Gastrocnemius medialis (tissue), 4 donors: ENCODE measurements around the gene CST5. TPM values are rescaled to one million over a fixed set of nuclear protein-coding genes. Genes with fewer than 3 reads are reported as not detected.

Experiments
- ATAC-seq, 2 donors: fragments of 150-250 bp; one replicate each; pipeline ENCODE4 v1.9.1; 2016
- DNase-seq, 2 donors: peaks; one replicate each; pipeline ENCODE4 v3.0.0-alpha.2; 2019
- H3K27ac ChIP-seq, 4 donors: fragments of 200-600 bp; sonication (generic); 1 replicate in 1 of 4; 2 replicates in 3 of 4; pipeline ENCODE4 v1.5.1; 2016 to 2018; ENCODE audit warnings: mild to moderate bottlenecking in 2 of 4, moderate library complexity in 1 of 4
- H3K27me3 ChIP-seq, 3 donors: fragments of 200-600 bp; sonication (generic) in 2 of 3; 1 replicate in 1 of 3; 2 replicates in 2 of 3; pipeline versions ENCODE4 v1.5.1 to v1.6.0; 2016 to 2019; ENCODE audit warnings: mild to moderate bottlenecking in 1 of 3, moderate library complexity in 1 of 3
- H3K36me3 ChIP-seq, 2 donors: fragments of 200-600 bp; sonication (generic) in 1 of 2; one replicate each; pipeline ENCODE4 v1.5.1; 2017 to 2018
- H3K4me1 ChIP-seq, 2 donors: fragments of 200-600 bp; sonication (generic) in 1 of 2; one replicate each; pipeline ENCODE4 v1.5.1; 2016 to 2017; ENCODE audit warnings: mild to moderate bottlenecking in 2 of 2
- H3K4me3 ChIP-seq, 4 donors: fragments of 200-600 bp; sonication (generic) in 3 of 4; 1 replicate in 1 of 4; 2 replicates in 3 of 4; pipeline ENCODE4 v1.5.1; 2016 to 2019; ENCODE audit warnings: mild to moderate bottlenecking in 2 of 4
- H3K9me3 ChIP-seq, 3 donors: fragments of 200-600 bp; sonication (generic) in 2 of 3; 1 replicate in 1 of 3; 2 replicates in 2 of 3; pipeline ENCODE4 v1.5.1; 2016 to 2019
- CTCF ChIP-seq, 5 experiments: fragments of 450-650 bp in 3 of 5; fragments of 200-600 bp in 2 of 5; sonication (generic) in 2 of 5; IDR thresholded peaks in 4 of 5; conservative IDR thresholded peaks in 1 of 5; 1 replicate in 4 of 5; 2 replicates in 1 of 5; pipeline ENCODE4 v1.5.1; 2016 to 2019; ENCODE audit warnings: antibody characterized with exemption in 5 of 5, mild to moderate bottlenecking in 3 of 5, moderate library complexity in 3 of 5
- POLR2A ChIP-seq, 2 donors: fragments of 450-650 bp; IDR thresholded peaks; one replicate each; pipeline ENCODE4 v1.6.1; 2017; ENCODE audit warnings: antibody characterized with exemption in 2 of 2, mild to moderate bottlenecking in 2 of 2, moderate library complexity in 2 of 2
- in situ Hi-C, 4 donors: fragments of 200-750 bp; cut with MboI; loops; one replicate each; pipeline versions ENCODE4 v1.15.0 to v1.8.0; 2017; ENCODE audit warnings: low sequenced_read_pairs in 4 of 4
- intact Hi-C: fragments of 100-400 bp; cut with DNase I; formaldehyde crosslinking; loops from one replicate; pipeline ENCODE4 v1.15.1; 2023; ENCODE audit warnings: low total_unique reads
- total RNA-seq, 4 donors: library from RNA; depleted of rRNA; stranded (reverse); fragments of >200 nt; gene quantifications; one replicate each; pipeline versions ENCODE4 v1.1.0 to v1.2.3, GENCODE V29; 2016

Gene CST5
- total RNA-seq, 4 donors from 2014 or later, result not detected

DNA sequence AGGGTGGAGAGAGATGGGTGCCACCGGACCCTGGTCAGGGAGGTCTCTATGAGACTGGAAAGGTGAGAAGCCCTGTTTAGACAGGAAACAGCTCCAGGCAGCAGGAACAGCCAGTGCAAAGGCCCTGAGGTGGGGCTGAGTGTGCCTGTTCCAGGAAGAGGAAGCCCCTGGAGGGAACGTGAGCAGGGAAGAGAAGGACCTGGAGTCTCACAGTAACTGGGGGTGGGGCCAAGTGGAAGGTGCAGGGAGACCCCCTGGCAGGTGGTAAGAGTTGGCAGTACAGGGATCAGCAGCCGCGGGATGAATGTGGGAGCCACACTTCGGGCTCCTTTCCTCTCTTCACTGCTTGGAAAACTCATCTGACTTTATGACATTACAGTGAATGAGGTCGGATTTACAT, 43.8 kb upstream of the CST5 start:
- H3K36me3 ChIP-seq, result no peaks in the 10 kb centered on the region
- no peak for TF ChIP-seq POLR2A (IDR thresholded peaks at IDR 0.05)
- no peak for TF ChIP-seq CTCF (IDR thresholded peaks at IDR 0.05 in 4 of 5, conservative IDR thresholded peaks at IDR 0.05 in 1 of 5)
- no peak for ATAC-seq
- no peaks in the 10 kb centered on the region for H3K9me3 ChIP-seq
- H3K4me1 ChIP-seq, result no peaks in the 10 kb centered on the region
- no peak overlapping the region for H3K4me3 ChIP-seq
- peaks cover 0 to 2% (median 0%) of the 10 kb centered on the region in 3 donors for H3K27me3 ChIP-seq
- in situ Hi-C loops, result loop anchor here in 1 of 4 donors (25.0 kb wide), 1 partner anchor 89 kb away; no protein-coding TSS in a partner anchor
- H3K27ac ChIP-seq, result no peak overlapping the region
- no peak for DNase-seq
- intact Hi-C loops, result no loop called here

DNA sequence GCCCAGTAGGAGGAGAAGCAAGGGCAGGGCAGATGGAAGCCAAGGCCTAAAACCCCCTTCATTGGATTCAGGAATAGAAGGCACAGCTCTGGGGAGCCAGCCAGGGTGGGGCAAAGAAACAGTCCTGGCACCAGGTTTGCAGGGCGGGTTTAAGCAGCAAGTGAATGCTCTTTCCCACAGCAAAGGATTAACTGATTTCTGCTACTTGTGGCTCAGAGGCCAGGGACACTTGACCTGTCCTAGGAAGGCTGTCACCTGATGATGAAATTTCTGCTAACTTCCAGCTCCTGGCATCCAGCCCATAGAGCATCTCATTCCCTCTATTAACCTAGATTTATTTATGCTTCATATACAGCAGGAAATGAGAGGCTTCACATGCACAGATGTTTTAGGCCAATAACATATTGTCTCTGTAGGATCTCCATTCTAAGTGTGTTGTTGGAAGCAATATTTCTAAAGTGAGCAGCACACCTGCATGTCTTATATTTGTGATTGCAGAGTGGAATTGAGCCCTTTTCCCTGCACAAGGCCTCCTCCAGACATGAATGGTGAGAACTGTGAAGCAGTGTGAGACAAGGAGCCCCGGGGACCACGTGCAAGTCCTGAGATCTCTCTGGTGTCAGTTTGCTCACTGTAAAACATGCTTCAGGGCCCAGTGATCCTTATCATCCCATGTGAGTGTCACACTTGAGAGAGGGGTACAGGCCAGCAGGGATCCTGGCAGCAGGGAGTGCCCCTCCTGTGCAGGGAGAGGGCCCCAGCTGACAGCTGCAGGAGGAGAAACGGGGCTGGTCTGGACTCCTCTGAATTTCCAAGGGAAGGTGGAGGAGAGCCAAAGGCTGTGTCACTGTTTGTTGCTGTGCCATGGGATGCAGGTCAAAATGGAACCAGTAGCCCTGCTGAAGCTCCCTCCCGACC, 41.1 kb upstream of the CST5 start:
- in situ Hi-C loops (loop anchor here in 1 of 4 donors (25.0 kb wide), 1 partner anchor 92 kb away; no protein-coding TSS in a partner anchor), intact Hi-C loops (no loop called here)
- ATAC-seq (no peak), DNase-seq (no peak)
- Histone ChIP-seq H3K36me3 (no peaks in the 10 kb centered on the region), H3K4me3 (no peak overlapping the region), H3K27me3 (peaks cover 0 to 2% (median 0%) of the 10 kb centered on the region in 3 donors), H3K4me1 (no peaks in the 10 kb centered on the region), H3K9me3 (no peaks in the 10 kb centered on the region), H3K27ac (no peak overlapping the region)
- TF ChIP-seq CTCF (IDR thresholded peaks at IDR 0.05 in 4 of 5, conservative IDR thresholded peaks at IDR 0.05 in 1 of 5) (no peak), POLR2A (IDR thresholded peaks at IDR 0.05) (no peak)

- peaks cover 0 to 2% (median 0%) of the 10 kb centered on the region in 3 donors for H3K27me3 ChIP-seq
- no peaks in the 10 kb centered on the region for H3K9me3 ChIP-seq
- H3K36me3 ChIP-seq, result no peaks in the 10 kb centered on the region
- TF ChIP-seq POLR2A (IDR thresholded peaks at IDR 0.05), result no peak
- no peak for TF ChIP-seq CTCF (IDR thresholded peaks at IDR 0.05 in 4 of 5, conservative IDR thresholded peaks at IDR 0.05 in 1 of 5)
- ATAC-seq, result no peak
- intact Hi-C loops, result no loop called here
- H3K4me3 ChIP-seq, result no peak overlapping the region
- no peaks in the 10 kb centered on the region for H3K4me1 ChIP-seq
- H3K27ac ChIP-seq, result no peak overlapping the region
- in situ Hi-C loops, result loop anchor here in 1 of 4 donors (25.0 kb wide), 1 partner anchor 93 kb away; no protein-coding TSS in a partner anchor
- DNase-seq, result no peak
Observed at GRCh38 chr20:23918896-23919295, 39.3 kb upstream of the CST5 start.

DNA sequence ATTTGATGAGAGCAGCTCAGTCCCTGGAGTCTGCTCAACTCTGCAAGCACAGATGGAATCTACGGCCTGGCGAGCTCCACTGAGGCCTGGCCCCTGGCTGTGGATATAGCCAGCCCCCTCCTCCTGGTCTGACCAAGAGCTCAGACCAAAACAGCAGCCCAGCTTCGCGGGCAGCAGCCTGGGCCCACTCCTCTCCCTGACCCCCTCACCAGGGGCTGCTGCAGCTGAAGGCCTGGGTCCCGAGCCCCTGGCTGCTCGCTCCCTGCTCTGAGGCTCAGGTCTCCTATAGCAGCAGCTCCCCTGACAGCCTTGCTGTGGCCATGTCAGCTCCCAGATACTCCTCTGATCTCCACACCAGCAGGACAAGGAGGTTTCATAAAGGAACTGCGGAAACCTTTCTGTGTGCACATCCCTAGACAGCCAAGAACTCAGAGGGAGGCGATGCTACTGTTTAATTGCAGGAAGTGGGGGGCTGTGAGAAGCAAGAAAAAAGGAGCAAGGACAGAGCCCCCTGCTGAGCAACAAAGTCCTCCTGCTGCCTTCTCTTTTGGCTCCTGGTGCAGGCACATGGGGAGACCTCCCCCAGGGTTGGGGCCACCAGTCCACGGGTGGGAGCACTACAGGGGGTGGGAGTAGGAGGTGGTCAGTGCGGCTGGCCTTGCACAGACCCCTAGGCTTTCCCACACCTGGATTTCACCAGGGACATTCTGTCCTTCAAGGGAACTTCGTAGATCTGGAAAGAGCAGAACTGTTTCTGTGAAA, 38.7 kb upstream of the CST5 start:
- Histone ChIP-seq H3K4me1 (no peaks in the 10 kb centered on the region), H3K4me3 (no peak overlapping the region), H3K27me3 (peaks cover 0 to 2% (median 0%) of the 10 kb centered on the region in 3 donors), H3K36me3 (no peaks in the 10 kb centered on the region), H3K9me3 (no peaks in the 10 kb centered on the region), H3K27ac (no peak overlapping the region)
- ATAC-seq, result no peak
- no peak for DNase-seq
- intact Hi-C loops (no loop called here), in situ Hi-C loops (loop anchor here in 1 of 4 donors (25.0 kb wide), 1 partner anchor 94 kb away; no protein-coding TSS in a partner anchor)
- TF ChIP-seq POLR2A (IDR thresholded peaks at IDR 0.05) (no peak), CTCF (IDR thresholded peaks at IDR 0.05 in 4 of 5, conservative IDR thresholded peaks at IDR 0.05 in 1 of 5) (no peak)
